Endodermal cell (in vitro differentiated cells): Measurements from ENCODE around the gene HTRA1. TPM values are rescaled to one million over a fixed set of nuclear protein-coding genes. Genes with fewer than 3 reads are reported as not detected.

ENCODE experiments used
- DNase-seq: peaks from one replicate; pipeline ENCODE4 v3.0.0-alpha.2; 2017
- H3K27ac ChIP-seq: 2 replicates; pipeline ENCODE4 v1.5.1; 2013; ENCODE audit warnings: mild to moderate bottlenecking, low read depth, low read length, moderate library complexity
- H3K27me3 ChIP-seq: 2 replicates; pipeline ENCODE4 v1.6.1; 2013; ENCODE audit warnings: mild to moderate bottlenecking, low read length, moderate library complexity; ENCODE audit not compliant: insufficient read depth, control insufficient read depth, poor library complexity, severe bottlenecking
- H3K36me3 ChIP-seq: 2 replicates; pipeline ENCODE4 v1.7.0; 2013; ENCODE audit warnings: mild to moderate bottlenecking, low read length, moderate library complexity; ENCODE audit not compliant: control insufficient read depth, insufficient read depth
- H3K4me1 ChIP-seq: one replicate; pipeline ENCODE4 v1.7.0; 2013; ENCODE audit warnings: low read length; ENCODE audit not compliant: control insufficient read depth, insufficient read depth
- H3K4me3 ChIP-seq: 2 replicates; pipeline ENCODE4 v1.5.1; 2013; ENCODE audit warnings: mild to moderate bottlenecking, low read length, moderate library complexity
- H3K9ac ChIP-seq: 2 replicates; pipeline ENCODE4 v1.6.1; 2013; ENCODE audit warnings: mild to moderate bottlenecking, low read length, moderate library complexity; ENCODE audit not compliant: poor library complexity, severe bottlenecking; ENCODE audit errors: extremely low read depth
- H3K9me3 ChIP-seq: 2 replicates; pipeline ENCODE4 v1.6.1; 2013; ENCODE audit warnings: mild to moderate bottlenecking, low read length, moderate library complexity; ENCODE audit not compliant: control insufficient read depth
- H3K27ac Mint-ChIP-seq: 2 replicates; pipeline ENCODE4 v1.8.0; 2020; ENCODE audit warnings: mixed read lengths
- H3K27me3 Mint-ChIP-seq: 2 replicates; pipeline ENCODE4 v1.8.0; 2021; ENCODE audit warnings: mild to moderate bottlenecking, mixed read lengths; ENCODE audit not compliant: insufficient read depth
- H3K36me3 Mint-ChIP-seq: 2 replicates; pipeline ENCODE4 v1.8.0; 2020; ENCODE audit warnings: low read depth, mixed read lengths
- H3K4me1 Mint-ChIP-seq: 2 replicates; pipeline ENCODE4 v1.8.0; 2020; ENCODE audit warnings: mixed read lengths
- H3K4me3 Mint-ChIP-seq: 2 replicates; pipeline ENCODE4 v1.8.0; 2020; ENCODE audit warnings: mild to moderate bottlenecking, moderate library complexity, mixed read lengths
- H3K9me3 Mint-ChIP-seq: 2 replicates; pipeline ENCODE4 v1.8.0; 2020; ENCODE audit warnings: mild to moderate bottlenecking, mixed read lengths
- CTCF ChIP-seq: fragments of 200-600 bp; sonication (generic); conservative IDR thresholded peaks from 2 replicates; pipeline ENCODE4 v1.5.0; 2021; ENCODE audit warnings: antibody characterized with exemption, mild to moderate bottlenecking
- WGBS, 2 experiments: methylation state at CpG; one replicate each; pipeline versions ENCODE4 v1.1.5 to v1.1.7; 2013; ENCODE audit warnings: missing lambda C conversion rate in 2 of 2, mixed read lengths in 1 of 2; ENCODE audit not compliant: insufficient coverage in 1 of 2, insufficient read length in 1 of 2; 5-methylcytosine and 5-hydroxymethylcytosine counted together
- total RNA-seq, 2 donors: library from RNA; stranded (reverse); fragmentation: NEBNext Ultra II Directional in 1 of 2; extraction: Animal tissue kit (Norgen Biotek cat#: 25700) in 1 of 2; gene quantifications; 2 replicates in 1 of 2; 3 replicates in 1 of 2; pipeline ENCODE4 v1.2.1, GENCODE V29; 2021

The HTRA1 gene
- total RNA-seq, 2 donors from 2014 or later: 1.7 to 3.1 TPM

DNA sequence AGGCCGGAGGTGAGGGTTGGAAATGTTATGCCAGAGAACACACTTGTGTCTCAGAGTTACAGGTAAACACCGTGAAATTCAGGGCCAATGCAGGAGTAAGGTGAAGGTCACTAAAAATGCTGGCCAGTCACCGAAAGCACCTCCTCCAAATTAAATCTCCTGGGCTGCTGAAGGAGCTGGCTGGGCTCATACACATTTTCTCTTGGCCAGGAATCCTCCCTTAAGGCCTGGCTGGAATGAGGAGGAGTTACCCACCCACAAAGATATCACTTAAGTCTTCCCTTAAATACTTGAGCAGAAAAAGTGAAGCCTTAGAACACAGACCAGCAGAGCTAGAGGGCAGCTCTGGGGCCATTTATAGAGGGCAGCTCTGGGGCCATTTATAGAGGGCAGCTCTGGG is 46.3 kb downstream of the HTRA1 start:
- DNase-seq: no peak
- H3K27ac Mint-ChIP-seq: no peak overlapping the region
- H3K9me3 ChIP-seq: no peaks in the 10 kb centered on the region

DNA sequence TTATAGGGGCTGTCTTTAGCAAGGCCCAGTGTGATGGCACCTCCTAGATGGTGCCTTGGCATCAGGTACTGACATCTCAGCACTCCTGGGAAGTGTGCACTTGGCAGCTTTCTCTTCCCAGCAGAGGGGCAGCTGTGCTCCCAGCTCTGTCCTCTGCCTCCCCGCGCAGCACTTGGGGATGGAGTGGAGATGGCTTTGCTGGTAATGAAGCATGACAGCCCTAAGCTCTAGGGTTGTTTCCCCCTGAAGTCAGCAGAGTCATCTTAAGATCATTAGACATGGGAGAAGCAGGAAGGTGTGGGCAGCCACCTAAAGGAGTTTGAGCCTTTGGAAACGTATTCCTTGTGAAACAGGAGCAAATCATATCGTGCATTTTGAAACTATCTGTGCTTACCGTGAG is 46.7 kb downstream of the HTRA1 start:
- no peak overlapping the region for H3K4me3 Mint-ChIP-seq
- H3K27ac Mint-ChIP-seq: no peak overlapping the region
- Histone ChIP-seq H3K9ac (no peak overlapping the region), H3K27ac (no peak overlapping the region), H3K9me3 (no peaks in the 10 kb centered on the region), H3K36me3 (no peaks in the 10 kb centered on the region), H3K4me1 (peaks cover 8% of the 10 kb centered on the region), H3K4me3 (no peak overlapping the region), H3K27me3 (peaks cover 5% of the 10 kb centered on the region)
- TF ChIP-seq CTCF: no peak
- 87 to 95% methylated on average over 2 to 5 of the region's 5 CpGs for WGBS, 2 experiments
- peaks cover 29% of the 10 kb centered on the region for H3K27me3 Mint-ChIP-seq
- H3K9me3 Mint-ChIP-seq: no peaks in the 10 kb centered on the region
- DNase-seq: no peak
- H3K36me3 Mint-ChIP-seq: no peaks in the 10 kb centered on the region
- H3K4me1 Mint-ChIP-seq: peaks cover 26% of the 10 kb centered on the region

More for the DNA sequence above, 46.3 kb downstream of the HTRA1 start:
- no peak for TF ChIP-seq CTCF
- Mint-ChIP-seq H3K27me3 (peaks cover 29% of the 10 kb centered on the region), H3K4me3 (no peak overlapping the region), H3K9me3 (no peaks in the 10 kb centered on the region), H3K36me3 (no peaks in the 10 kb centered on the region), H3K4me1 (peaks cover 26% of the 10 kb centered on the region)
- H3K9ac ChIP-seq: no peak overlapping the region
- H3K27me3 ChIP-seq: peaks cover 5% of the 10 kb centered on the region
- WGBS, 2 experiments: 88 to 100% methylated on average over 3 of the region's 3 CpGs
- no peaks in the 10 kb centered on the region for H3K36me3 ChIP-seq
- no peak overlapping the region for H3K27ac ChIP-seq
- H3K4me3 ChIP-seq: no peak overlapping the region
- H3K4me1 ChIP-seq: peaks cover 8% of the 10 kb centered on the region

GRCh38 chr10:122509323-122509722 is 48.0 kb downstream of the HTRA1 start:
- Mint-ChIP-seq H3K9me3 (no peaks in the 10 kb centered on the region), H3K4me1 (peaks cover 26% of the 10 kb centered on the region), H3K4me3 (no peak overlapping the region), H3K36me3 (no peaks in the 10 kb centered on the region), H3K27me3 (peaks cover 33% of the 10 kb centered on the region), H3K27ac (no peak overlapping the region)
- Histone ChIP-seq H3K36me3 (no peaks in the 10 kb centered on the region), H3K9ac (no peak overlapping the region), H3K4me3 (no peak overlapping the region), H3K4me1 (peaks cover 8% of the 10 kb centered on the region), H3K27ac (no peak overlapping the region), H3K9me3 (no peaks in the 10 kb centered on the region), H3K27me3 (peaks cover 5% of the 10 kb centered on the region)
- DNase-seq: no peak
- WGBS, 2 experiments: 87 to 91% methylated on average over 10 to 11 of the region's 11 CpGs
- no peak for TF ChIP-seq CTCF
